GM19452 (cell line): ENCODE results near the gene FAM181B.

Experiments used
- ATAC-seq: cut with Tn5 transposase; IDR thresholded peaks from one replicate; pipeline ENCODE4 v1.9.1; 2021; ENCODE audit not compliant: unreplicated experiment

FAM181B gene, protein sequence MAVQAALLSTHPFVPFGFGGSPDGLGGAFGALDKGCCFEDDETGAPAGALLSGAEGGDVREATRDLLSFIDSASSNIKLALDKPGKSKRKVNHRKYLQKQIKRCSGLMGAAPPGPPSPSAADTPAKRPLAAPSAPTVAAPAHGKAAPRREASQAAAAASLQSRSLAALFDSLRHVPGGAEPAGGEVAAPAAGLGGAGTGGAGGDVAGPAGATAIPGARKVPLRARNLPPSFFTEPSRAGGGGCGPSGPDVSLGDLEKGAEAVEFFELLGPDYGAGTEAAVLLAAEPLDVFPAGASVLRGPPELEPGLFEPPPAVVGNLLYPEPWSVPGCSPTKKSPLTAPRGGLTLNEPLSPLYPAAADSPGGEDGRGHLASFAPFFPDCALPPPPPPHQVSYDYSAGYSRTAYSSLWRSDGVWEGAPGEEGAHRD

GRCh38 chr11:82733444-82734119, at the start of gene FAM181B:
Gene FAM181B (minus strand): TSS chr11:82733864. CDS start chr11:82733729, 135 bp downstream.
- no peak for ATAC-seq

DNA sequence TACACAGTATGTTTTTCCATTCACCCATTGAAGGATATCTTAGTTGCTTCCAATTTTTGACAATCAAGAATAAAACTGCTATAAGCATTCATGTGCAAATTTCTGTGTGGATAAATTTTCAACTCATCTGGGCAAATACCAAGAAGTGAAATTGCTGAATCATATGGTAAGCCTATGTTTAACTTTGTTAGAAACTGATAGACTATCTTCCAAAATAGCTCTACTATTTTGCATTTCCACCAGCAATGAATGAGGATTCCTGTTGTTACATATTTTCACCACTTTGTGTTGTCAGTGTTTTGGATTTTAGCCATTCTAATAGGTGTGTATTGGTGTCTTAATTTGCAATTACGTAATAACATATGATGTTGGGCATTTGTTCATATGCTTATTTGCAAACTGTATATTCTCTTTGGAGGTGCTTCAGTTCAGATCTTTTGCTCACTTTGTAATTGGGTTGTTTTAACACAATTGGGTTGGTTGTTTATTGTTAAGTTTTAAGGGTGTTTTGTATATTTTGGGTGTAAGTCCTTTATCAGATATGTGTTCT, 49.2 kb upstream of the FAM181B start:
- ATAC-seq = no peak

GRCh38 chr11:82778776-82779175, 45.1 kb upstream of the FAM181B start:
- no peak for ATAC-seq

GRCh38 chr11:82776377-82776776, 42.7 kb upstream of the FAM181B start:
- no peak for ATAC-seq

- peak; percentile 98 for ATAC-seq
Observed at GRCh38 chr11:82775736-82776346, 42.2 kb upstream of the FAM181B start.

- ATAC-seq = no peak
Observed at GRCh38 chr11:82775218-82775617, 41.6 kb upstream of the FAM181B start.

DNA sequence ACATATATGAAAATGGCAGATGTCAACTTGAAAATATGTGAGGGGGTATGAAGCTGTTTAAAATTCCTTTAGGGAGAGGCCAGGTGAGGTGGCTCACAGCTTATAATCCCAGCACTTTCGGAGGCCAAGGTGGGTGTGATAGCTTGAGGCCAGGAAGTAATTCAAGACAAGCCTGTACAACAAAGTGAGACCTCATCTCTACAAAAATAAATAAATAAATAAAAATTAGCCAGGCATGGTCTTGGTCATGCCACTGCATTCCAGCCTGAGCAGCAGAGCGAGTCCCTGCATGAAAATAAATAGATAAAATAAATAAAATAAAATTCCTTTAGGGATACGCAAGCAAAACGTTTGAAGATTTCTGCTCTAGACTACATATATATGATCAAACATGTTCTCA, 38.1 kb upstream of the FAM181B start:
- no peak for ATAC-seq

DNA sequence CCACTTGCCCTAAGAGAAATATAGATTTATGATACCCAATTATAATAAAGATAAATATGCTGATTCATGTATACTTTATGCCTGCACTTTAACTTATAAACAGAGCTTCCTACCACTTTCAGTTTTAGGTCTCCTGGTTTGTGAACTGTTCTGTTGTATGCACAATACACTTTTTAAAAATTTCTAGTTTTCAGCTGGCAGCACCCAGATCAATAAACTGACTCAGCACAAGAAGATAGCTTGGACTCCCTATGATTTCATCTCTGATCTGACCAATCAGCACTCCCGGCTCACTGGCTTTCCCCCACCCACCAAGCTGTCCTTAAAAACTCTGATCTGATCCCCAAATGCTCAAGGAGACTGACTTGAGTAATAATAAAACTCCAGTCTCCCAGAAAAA, 33.5 kb upstream of the FAM181B start:
- ATAC-seq = no peak

DNA sequence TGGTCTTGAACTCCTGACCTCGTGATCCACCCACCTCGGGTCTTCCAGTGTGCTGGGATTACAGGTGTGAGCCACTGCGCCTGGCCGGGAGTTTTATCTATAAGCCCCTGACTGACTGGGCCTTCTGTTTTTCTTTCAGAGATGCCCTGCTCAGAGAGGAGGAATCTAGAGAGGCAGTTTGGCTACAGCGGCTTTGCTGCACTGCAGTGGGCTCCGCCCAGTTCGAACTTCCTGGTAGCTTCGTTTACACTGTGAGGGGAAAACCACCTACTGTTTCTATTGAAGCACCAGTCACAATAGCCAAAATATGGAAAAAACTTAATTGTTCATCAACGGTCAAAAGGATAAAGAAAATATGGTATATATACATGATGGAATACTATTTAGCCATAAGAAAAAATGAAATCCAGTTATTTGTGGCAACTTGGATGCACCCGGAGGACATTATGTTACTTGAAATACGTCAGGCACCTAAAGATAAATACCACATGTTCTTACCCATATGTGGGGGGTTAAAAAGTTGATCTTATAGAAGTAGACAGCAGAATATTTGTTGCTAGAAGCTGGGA, 31.9 kb upstream of the FAM181B start:
- no peak for ATAC-seq

- ATAC-seq = no peak
Observed at GRCh38 chr11:82763167-82763566, 29.5 kb upstream of the FAM181B start.

- no peak for ATAC-seq
Observed at GRCh38 chr11:82759649-82760048, 26.0 kb upstream of the FAM181B start.

- no peak for ATAC-seq
Observed at GRCh38 chr11:82757660-82758357, 24.1 kb upstream of the FAM181B start.

DNA sequence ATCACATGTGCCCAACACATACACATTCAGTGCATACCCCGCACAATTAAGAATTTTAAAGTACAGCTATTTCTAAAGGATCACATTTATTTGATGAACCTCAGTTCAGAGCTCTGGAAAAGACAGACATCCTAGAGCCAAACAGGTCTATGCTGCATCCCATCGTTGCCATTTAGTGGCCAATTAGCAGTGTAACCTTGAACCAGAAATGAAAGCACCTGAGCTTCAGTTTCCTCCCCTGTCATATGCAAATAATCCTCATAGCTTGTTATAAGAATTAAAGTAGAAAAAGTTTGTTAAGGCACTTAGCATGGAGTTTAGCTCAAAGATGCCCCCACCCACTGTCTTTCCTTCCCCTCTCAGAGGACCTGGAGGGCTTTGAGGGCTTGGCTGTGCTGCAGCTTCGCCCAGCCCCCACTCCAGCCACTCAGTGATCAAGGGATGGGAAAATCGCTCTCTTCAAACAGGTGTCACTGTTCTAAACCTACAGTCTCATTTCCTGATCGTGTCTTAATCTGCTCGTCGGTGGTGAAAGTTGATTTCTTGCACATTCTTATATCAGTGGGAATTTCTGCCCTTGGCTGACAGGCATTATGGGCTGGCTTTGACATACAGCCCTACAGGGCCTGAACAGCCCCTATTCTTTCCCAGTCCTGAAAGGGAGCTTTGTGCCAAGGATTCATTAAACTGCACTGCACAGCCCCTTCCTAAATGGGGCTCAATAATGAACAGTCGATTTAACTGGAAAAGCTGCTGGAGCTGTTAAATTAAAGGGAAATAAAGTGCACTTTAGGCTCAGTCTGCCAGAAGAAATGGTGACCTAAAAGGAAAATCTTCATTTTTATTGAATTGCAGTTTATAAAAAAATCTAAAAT, 23.3 kb upstream of the FAM181B start:
- ATAC-seq = no peak

GRCh38 chr11:82754410-82754809, 20.7 kb upstream of the FAM181B start:
- no peak for ATAC-seq

GRCh38 chr11:82753921-82754320, 20.3 kb upstream of the FAM181B start:
- ATAC-seq = no peak

GRCh38 chr11:82752801-82753200, 19.1 kb upstream of the FAM181B start:
- ATAC-seq = no peak

DNA sequence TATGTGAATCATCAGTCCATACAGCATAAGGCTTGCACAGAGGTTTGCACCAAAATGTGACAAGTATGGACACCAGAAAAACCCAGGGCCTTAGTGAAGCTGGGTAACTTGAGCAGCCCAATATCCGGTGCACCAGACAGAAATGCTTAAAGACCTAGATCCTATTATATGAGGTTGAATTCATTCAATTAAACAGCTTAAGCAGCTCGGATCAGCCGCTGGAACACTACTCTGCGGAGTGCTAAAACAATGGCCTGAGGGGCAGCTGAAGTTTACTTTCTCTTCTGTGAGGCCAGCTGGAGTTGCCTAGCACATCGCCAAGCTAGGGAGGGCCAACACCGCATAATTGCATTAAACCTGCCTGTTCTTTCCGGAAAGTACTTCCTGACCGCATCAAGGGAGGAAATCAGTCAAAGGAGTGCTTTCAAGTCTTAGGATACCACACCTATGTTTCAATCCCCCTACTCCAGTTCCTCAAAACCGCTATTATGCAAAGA, 17.0 kb upstream of the FAM181B start:
- ATAC-seq = peak; percentile 77

DNA sequence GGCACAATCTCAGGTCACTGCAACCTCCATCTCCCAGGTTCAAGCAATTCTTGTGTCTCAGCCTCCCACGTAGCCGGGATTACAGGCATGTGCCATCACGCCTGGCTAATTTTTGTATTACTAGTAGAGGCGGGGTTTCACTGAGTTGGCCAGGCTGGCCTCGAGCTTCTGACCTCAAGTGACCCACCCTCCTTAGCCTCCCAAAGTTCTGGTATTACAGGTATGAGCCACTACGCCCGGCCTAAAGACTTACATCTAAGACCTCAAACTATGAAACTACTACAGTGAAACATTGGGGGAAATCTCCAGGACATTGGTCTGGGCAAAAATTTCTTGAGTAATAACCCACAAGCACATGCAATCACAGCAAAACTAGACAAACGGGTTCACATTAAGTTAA, 13.8 kb upstream of the FAM181B start:
- ATAC-seq = no peak

GRCh38 chr11:82738091-82738490, 4.4 kb upstream of the FAM181B start:
- no peak for ATAC-seq

GRCh38 chr11:82734120-82734479, 436 bp upstream of the FAM181B start:
- ATAC-seq = no peak
